Stomach (tissue), 9 donors: ENCODE data around the gene GDI2. TPM values are rescaled to one million over a fixed set of nuclear protein-coding genes. Genes with fewer than 3 reads are reported as not detected.

Experiments used
- DNase-seq, 2 donors: peaks; one replicate each; pipeline versions ENCODE4 v3.0.0 to v3.0.0-alpha.2; 2013 to 2019
- H3K27ac ChIP-seq, 5 donors: fragments of 200-600 bp in 4 of 5; sonication (generic) in 4 of 5; one replicate each; pipeline ENCODE4 v1.5.1; 2013 to 2019; ENCODE audit warnings: mild to moderate bottlenecking in 1 of 5, moderate library complexity in 1 of 5
- H3K27me3 ChIP-seq, 3 donors: fragments of 200-600 bp; sonication (generic); one replicate each; pipeline ENCODE4 v1.5.1; 2017 to 2019; ENCODE audit warnings: mixed run types in 1 of 3
- H3K36me3 ChIP-seq, 4 donors: fragments of 200-600 bp; sonication (generic); 1 replicate in 3 of 4; 2 replicates in 1 of 4; pipeline ENCODE4 v1.5.1; 2016 to 2019
- H3K4me1 ChIP-seq, 4 donors: fragments of 200-600 bp; sonication (generic); one replicate each; pipeline ENCODE4 v1.5.1; 2016 to 2019
- H3K4me3 ChIP-seq, 4 donors: fragments of 200-600 bp; sonication (generic) in 3 of 4; one replicate each; pipeline ENCODE4 v1.5.1; 2016 to 2019; ENCODE audit warnings: mild to moderate bottlenecking in 1 of 4
- H3K9me3 ChIP-seq, 4 donors: fragments of 200-600 bp; sonication (generic); one replicate each; pipeline ENCODE4 v1.5.1; 2016 to 2019
- EP300 ChIP-seq: sonication (generic); formaldehyde crosslinking; IDR thresholded peaks from one replicate; pipeline ENCODE4 v1.6.1; 2017; ENCODE audit warnings: antibody characterized with exemption
- POLR2A ChIP-seq, 4 donors: fragments of 450-650 bp; IDR thresholded peaks; one replicate each; pipeline ENCODE4 v1.6.1; 2016; ENCODE audit warnings: antibody characterized with exemption in 4 of 4, control low read depth in 2 of 4, mild to moderate bottlenecking in 1 of 4, moderate library complexity in 1 of 4
- POLR2AphosphoS5 ChIP-seq, 3 donors: sonication (generic); formaldehyde crosslinking; IDR thresholded peaks; one replicate each; pipeline ENCODE4 v1.6.1; 2016; ENCODE audit warnings: antibody characterized with exemption in 3 of 3
- WGBS, 5 donors: extraction: QIAGEN DNeasy Blood & Tissue Kit in 3 of 5; methylation state at CpG; one replicate each; pipeline versions ENCODE4 v1.1.5 to v1.1.7; 2013 to 2018; 5-methylcytosine and 5-hydroxymethylcytosine counted together
- intact Hi-C: fragments of 100-400 bp; cut with DNase I; formaldehyde crosslinking; loops from one replicate; pipeline ENCODE4 v1.15.1; 2023; ENCODE audit warnings: low total_unique reads
- polyA plus RNA-seq, 3 donors: library from polyadenylated mRNA; stranded (reverse); fragments of 200-250 nt; gene quantifications; one replicate each; pipeline ENCODE4 v1.2.3, GENCODE V29; 2013
- total RNA-seq, 5 donors: library from RNA; depleted of rRNA; stranded (reverse); fragments of >200 nt; gene quantifications; one replicate each; pipeline versions ENCODE4 v1.1.0 to v1.2.3, GENCODE V29; 2014 to 2016
- TF ChIP-seq, protein P1 (sequence below), 7 experiments: fragments of 450-650 bp in 4 of 7; fragments of 200-600 bp in 3 of 7; sonication (generic) in 3 of 7; IDR thresholded peaks; one replicate each; pipeline ENCODE4 v1.5.1; 2016 to 2019; ENCODE audit warnings: antibody characterized with exemption in 7 of 7, control low read depth in 2 of 7, mild to moderate bottlenecking in 1 of 7
- donor health status: healthy with polysubstance abuse.
- donor health status: Bipolar disorder and iron deficiency.
- donor health status: healthy.

GDI2 gene
- total and polyA plus RNA-seq, 8 donors, result 63.4 to 600 (median 157) TPM

- intact Hi-C loops, result no loop called here
- 62 to 85% (median 79%) methylated on average over 7 of the region's 7 CpGs for WGBS, 5 donors
- Histone ChIP-seq H3K4me1 (peaks cover 19 to 32% (median 25%) of the 10 kb centered on the region in 4 donors), H3K27ac (peak overlapping the region in 4 of 5 donors; percentile 3 to 67 (median 58)), H3K9me3 (no peaks in the 10 kb centered on the region), H3K36me3 (peaks cover 10 to 56% (median 48%) of the 10 kb centered on the region in 4 donors), H3K27me3 (no peaks in the 10 kb centered on the region), H3K4me3 (no peak overlapping the region)
- no peak for DNase-seq
- TF ChIP-seq, protein P1, sequence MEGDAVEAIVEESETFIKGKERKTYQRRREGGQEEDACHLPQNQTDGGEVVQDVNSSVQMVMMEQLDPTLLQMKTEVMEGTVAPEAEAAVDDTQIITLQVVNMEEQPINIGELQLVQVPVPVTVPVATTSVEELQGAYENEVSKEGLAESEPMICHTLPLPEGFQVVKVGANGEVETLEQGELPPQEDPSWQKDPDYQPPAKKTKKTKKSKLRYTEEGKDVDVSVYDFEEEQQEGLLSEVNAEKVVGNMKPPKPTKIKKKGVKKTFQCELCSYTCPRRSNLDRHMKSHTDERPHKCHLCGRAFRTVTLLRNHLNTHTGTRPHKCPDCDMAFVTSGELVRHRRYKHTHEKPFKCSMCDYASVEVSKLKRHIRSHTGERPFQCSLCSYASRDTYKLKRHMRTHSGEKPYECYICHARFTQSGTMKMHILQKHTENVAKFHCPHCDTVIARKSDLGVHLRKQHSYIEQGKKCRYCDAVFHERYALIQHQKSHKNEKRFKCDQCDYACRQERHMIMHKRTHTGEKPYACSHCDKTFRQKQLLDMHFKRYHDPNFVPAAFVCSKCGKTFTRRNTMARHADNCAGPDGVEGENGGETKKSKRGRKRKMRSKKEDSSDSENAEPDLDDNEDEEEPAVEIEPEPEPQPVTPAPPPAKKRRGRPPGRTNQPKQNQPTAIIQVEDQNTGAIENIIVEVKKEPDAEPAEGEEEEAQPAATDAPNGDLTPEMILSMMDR (IDR thresholded peaks at IDR 0.05), result no peak
- TF ChIP-seq POLR2AphosphoS5 (IDR thresholded peaks at IDR 0.05) (no peak), EP300 (no peak), POLR2A (IDR thresholded peaks at IDR 0.05) (no peak)
Observed at GRCh38 chr10:5776136-5776880, 36.9 kb downstream of the GDI2 start.

- H3K9me3 ChIP-seq, result no peaks in the 10 kb centered on the region
- intact Hi-C loops, result no loop called here
- DNase-seq, result peak; percentile 32 to 58
- H3K4me3 ChIP-seq, result no peak overlapping the region
- peaks cover 10 to 56% (median 47%) of the 10 kb centered on the region in 4 donors for H3K36me3 ChIP-seq
- peak overlapping the region in 4 of 5 donors; percentile 3 to 67 (median 58) for H3K27ac ChIP-seq
- H3K4me1 ChIP-seq, result peaks cover 19 to 32% (median 25%) of the 10 kb centered on the region in 4 donors
- WGBS, 5 donors, result 73 to 84% (median 80%) methylated on average over 16 of the region's 16 CpGs
- TF ChIP-seq EP300, result no peak
- no peak for TF ChIP-seq POLR2A (IDR thresholded peaks at IDR 0.05)
- no peak for TF ChIP-seq POLR2AphosphoS5 (IDR thresholded peaks at IDR 0.05)
- no peaks in the 10 kb centered on the region for H3K27me3 ChIP-seq
Observed at GRCh38 chr10:5775685-5776084, 37.5 kb downstream of the GDI2 start.

- Histone ChIP-seq H3K9me3 (no peaks in the 10 kb centered on the region), H3K36me3 (peaks cover 10 to 61% (median 52%) of the 10 kb centered on the region in 4 donors)
- 90 to 96% (median 94%) methylated on average over 8 of the region's 8 CpGs for WGBS, 5 donors
Observed at GRCh38 chr10:5774987-5775620, 38.1 kb downstream of the GDI2 start.

DNA sequence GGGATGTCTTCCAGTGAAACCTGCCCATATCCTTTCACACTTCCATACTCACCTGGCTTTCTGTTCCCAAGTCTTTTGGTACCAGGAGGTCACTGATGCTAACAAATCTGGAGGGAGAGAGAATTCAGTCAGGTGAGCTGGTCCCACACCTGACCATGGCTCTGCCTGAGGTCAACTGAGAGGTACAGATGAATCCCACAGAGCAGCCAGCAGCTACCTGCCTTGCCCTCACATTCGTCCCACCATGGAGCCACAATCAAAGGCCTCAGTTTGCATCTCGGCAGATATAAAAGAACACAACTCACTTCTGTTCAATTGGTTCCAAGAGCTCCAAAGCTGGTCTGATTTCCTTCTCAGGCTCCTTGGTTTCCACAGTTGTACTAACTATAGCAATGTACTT lies 47.0 kb downstream of the GDI2 start:
- Histone ChIP-seq H3K27ac (no peak overlapping the region), H3K27me3 (no peaks in the 10 kb centered on the region), H3K4me1 (no peaks in the 10 kb centered on the region), H3K9me3 (no peaks in the 10 kb centered on the region), H3K4me3 (no peak overlapping the region), H3K36me3 (peaks cover 56 to 95% (median 93%) of the 10 kb centered on the region in 4 donors)
- 81 to 98% (median 90%) methylated on average over 2 of the region's 2 CpGs for WGBS, 5 donors
- TF ChIP-seq POLR2A (IDR thresholded peaks at IDR 0.05) (no peak), EP300 (no peak), POLR2AphosphoS5 (IDR thresholded peaks at IDR 0.05) (no peak)
- TF ChIP-seq, protein P1 (IDR thresholded peaks at IDR 0.05), result no peak
- intact Hi-C loops, result no loop called here
- no peak for DNase-seq

More at GRCh38 chr10:5774987-5775620, 38.1 kb downstream of the GDI2 start:
- no peaks in the 10 kb centered on the region for H3K27me3 ChIP-seq
- H3K27ac ChIP-seq, result peak overlapping the region in 3 of 5 donors; percentile 56 to 67 (median 60)
- peaks cover 19 to 32% (median 25%) of the 10 kb centered on the region in 4 donors for H3K4me1 ChIP-seq
- TF ChIP-seq EP300 (no peak), POLR2A (IDR thresholded peaks at IDR 0.05) (no peak), POLR2AphosphoS5 (IDR thresholded peaks at IDR 0.05) (no peak)
- TF ChIP-seq, protein P1 (IDR thresholded peaks at IDR 0.05), result no peak
- no peak for DNase-seq
- intact Hi-C loops, result no loop called here
- H3K4me3 ChIP-seq, result no peak overlapping the region
